ENCODE measurements around the gene NMNAT3. TPM values are rescaled to one million over a fixed set of nuclear protein-coding genes. Genes with fewer than 3 reads are reported as not detected.

NMNAT3 gene
- polyA plus RNA-seq, 2 of the 4 experiments (the other 2 are of a cell fraction) = 1.2 to 2.9 TPM

GRCh38 chr3:139686206-139686605, 8.4 kb upstream of the NMNAT3 start (continued):
- no peak for TF ChIP-seq MAX (IDR thresholded peaks at IDR 0.05)
- TF ChIP-seq CHD4 (IDR thresholded peaks at IDR 0.05; ENCODE audit: borderline replicate concordance) = no peak

GRCh38 chr3:139679220-139679775, 1.5 kb upstream of the NMNAT3 start:
- WGBS (ENCODE audit: missing lambda C conversion rate) = 46% methylated on average over 5 of the region's 5 CpGs
- FAIRE-seq = no peak
- no peak overlapping the region for H3K4me3 ChIP-seq
- no peak for ATAC-seq
- no peaks in the 10 kb centered on the region for H3K9me3 ChIP-seq
- H3K27ac ChIP-seq = no peak overlapping the region
- H3K4me2 ChIP-seq = no peak overlapping the region
- POLR2A ChIA-PET = no interaction called here
- TF ChIP-seq JUN (IDR thresholded peaks at IDR 0.05) (no peak), HOXA7 (CRISPR knock-in tag; IDR thresholded peaks at IDR 0.05) (no peak), RNF2 (IDR thresholded peaks at IDR 0.05; ENCODE audit: borderline replicate concordance, low read depth) (no peak), KDM1A (IDR thresholded peaks at IDR 0.05; ENCODE audit: low read depth) (no peak), BHLHE40 (IDR thresholded peaks at IDR 0.05; ENCODE audit: low read depth, low read length) (no peak), CHD2 (IDR thresholded peaks at IDR 0.05; ENCODE audit: low read length, partially characterized antibody) (no peak), MAFK (IDR thresholded peaks at IDR 0.05; ENCODE audit: partially characterized antibody) (no peak), RCOR1 (IDR thresholded peaks at IDR 0.05; ENCODE audit: low read depth, low read length) (no peak), HOXB13 (CRISPR knock-in tag; IDR thresholded peaks at IDR 0.05; ENCODE audit: low read depth) (no peak), SMC3 (IDR thresholded peaks at IDR 0.05) (no peak), NPAS2 (CRISPR knock-in tag; IDR thresholded peaks at IDR 0.05; ENCODE audit: borderline replicate concordance) (no peak), POLR2A (IDR thresholded peaks at IDR 0.05; ENCODE audit: low read length) (no peak)
- no peak for DNase-seq (ENCODE audit: low read depth in 1 of 2, low spot score in 1 of 2)
- H3K4me1 ChIP-seq = no peaks in the 10 kb centered on the region
- CTCF ChIA-PET = no interaction called here

GRCh38 chr3:139676632-139677387, 962 bp downstream of the NMNAT3 start:
- FAIRE-seq (no peak), DNase-seq (ENCODE audit: low read depth in 1 of 2, low spot score in 1 of 2) (no peak), ATAC-seq (no peak)
- 64% methylated on average over 10 of the region's 10 CpGs for WGBS (ENCODE audit: missing lambda C conversion rate)
- H3K9me3 ChIP-seq = no peaks in the 10 kb centered on the region
- H3K27ac ChIP-seq = peak overlapping the region in 1 of 2 experiments; percentile 76; a peak in 4 of 6 replicates
- TF ChIP-seq ATOH8 (CRISPR knock-in tag; IDR thresholded peaks at IDR 0.05; ENCODE audit: low read depth) = no peak
- peak overlapping the region; percentile 70 for H3K4me2 ChIP-seq
- ChIA-PET CTCF (interaction anchor here (0.7 to 1.1 kb wide), 2 partner anchors 42 to 281 kb away, joined by 3 read pairs; no protein-coding TSS in a partner anchor), POLR2A (no interaction called here)
- no peaks in the 10 kb centered on the region for H3K4me1 ChIP-seq
- peak overlapping the region; percentile 65 for H3K4me3 ChIP-seq

GRCh38 chr3:139676108-139676507, 1.7 kb downstream of the NMNAT3 start:
- DNase-seq (ENCODE audit: low read depth in 1 of 2, low spot score in 1 of 2) (no peak), ATAC-seq (no peak), FAIRE-seq (no peak)
- Histone ChIP-seq H3K4me2 (no peak overlapping the region), H3K9me3 (no peaks in the 10 kb centered on the region), H3K4me1 (no peaks in the 10 kb centered on the region), H3K4me3 (no peak overlapping the region), H3K27ac (no peak overlapping the region)
- TF ChIP-seq GATA3 (IDR thresholded peaks at IDR 0.05; ENCODE audit: borderline replicate concordance) (no peak), RAD21 (conservative IDR thresholded peaks at IDR 0.05 in 1 of 2, IDR thresholded peaks at IDR 0.05 in 1 of 2) (no peak), RNF2 (IDR thresholded peaks at IDR 0.05; ENCODE audit: borderline replicate concordance, low read depth) (no peak), NR3C1 (IDR thresholded peaks at IDR 0.05) (no peak), SREBF2 (IDR thresholded peaks at IDR 0.05) (no peak), ZSCAN20 (CRISPR knock-in tag; IDR thresholded peaks at IDR 0.05) (no peak), NFE2L2 (conservative IDR thresholded peaks at IDR 0.05; ENCODE audit: low read length) (no peak), RARB (CRISPR knock-in tag; IDR thresholded peaks at IDR 0.05) (no peak)
- CTCF ChIA-PET = interaction anchor here (1.1 to 1.3 kb wide), 2 partner anchors 10 to 43 kb away, joined by 3 read pairs; no protein-coding TSS in a partner anchor
- WGBS (ENCODE audit: missing lambda C conversion rate) = 40% methylated on average over 1 of the region's 1 CpG
- POLR2A ChIA-PET = no interaction called here

Data from A549 (cell line).